ENCODE data around the gene SLC10A7.

The SLC10A7 gene

GRCh38 chr4:146211440-146211839, 310.3 kb downstream of the SLC10A7 start:
- Histone ChIP-seq H3K4me2 (ENCODE audit: low read depth, low read length) (no peak overlapping the region), H3K4me3 (ENCODE audit: low read length) (no peak overlapping the region), H3F3A (ENCODE audit: insufficient read depth, low read length) (no peaks in the 10 kb centered on the region), H3K27me3 (replicated peaks; ENCODE audit: insufficient read depth, low read length) (no peaks in the 10 kb centered on the region), H3K36me3 (replicated peaks; ENCODE audit: insufficient read depth, low read length) (no peaks in the 10 kb centered on the region), H2AFZ (ENCODE audit: low read length) (no peak overlapping the region), H4K20me1 (ENCODE audit: insufficient read depth, low read length) (no peaks in the 10 kb centered on the region), H3K4me1 (ENCODE audit: low read length) (no peaks in the 10 kb centered on the region), H3K79me2 (ENCODE audit: low read length) (no peaks in the 10 kb centered on the region), H3K9me2 (replicated peaks; ENCODE audit: insufficient read depth, low read length) (no peaks in the 10 kb centered on the region), H3K9me3 (replicated peaks; ENCODE audit: insufficient read depth, low read length) (no peaks in the 10 kb centered on the region), H3K27ac (ENCODE audit: low read length) (no peak overlapping the region), H3K9ac (ENCODE audit: low read length) (no peak overlapping the region)
- no peak for DNase-seq
- TF ChIP-seq EZH2phosphoT487 (IDR thresholded peaks at IDR 0.05; ENCODE audit: low read length) (no peak), CTCF (IDR thresholded peaks at IDR 0.05; ENCODE audit: low read length) (no peak), EZH2 (optimal IDR thresholded peaks at IDR 0.05; ENCODE audit: low read depth, low read length) (no peak)

- TF ChIP-seq CTCF (IDR thresholded peaks at IDR 0.05; ENCODE audit: low read length) = no peak
- TF ChIP-seq EZH2phosphoT487 (IDR thresholded peaks at IDR 0.05; ENCODE audit: low read length) = no peak
- no peak for TF ChIP-seq EZH2 (optimal IDR thresholded peaks at IDR 0.05; ENCODE audit: low read depth, low read length)
- Histone ChIP-seq H3K27ac (ENCODE audit: low read length) (no peak overlapping the region), H3F3A (ENCODE audit: insufficient read depth, low read length) (no peaks in the 10 kb centered on the region), H3K4me3 (ENCODE audit: low read length) (no peak overlapping the region), H3K9me2 (replicated peaks; ENCODE audit: insufficient read depth, low read length) (no peaks in the 10 kb centered on the region), H2AFZ (ENCODE audit: low read length) (no peak overlapping the region), H3K79me2 (ENCODE audit: low read length) (no peaks in the 10 kb centered on the region), H3K36me3 (replicated peaks; ENCODE audit: insufficient read depth, low read length) (no peaks in the 10 kb centered on the region), H4K20me1 (ENCODE audit: insufficient read depth, low read length) (no peaks in the 10 kb centered on the region), H3K4me1 (ENCODE audit: low read length) (no peaks in the 10 kb centered on the region), H3K27me3 (replicated peaks; ENCODE audit: insufficient read depth, low read length) (no peaks in the 10 kb centered on the region), H3K4me2 (ENCODE audit: low read depth, low read length) (no peak overlapping the region), H3K9me3 (replicated peaks; ENCODE audit: insufficient read depth, low read length) (no peaks in the 10 kb centered on the region), H3K9ac (ENCODE audit: low read length) (no peak overlapping the region)
- no peak for DNase-seq
These were observed 310.9 kb downstream of the SLC10A7 start for GRCh38 chr4:146210890-146211289.

- Histone ChIP-seq H4K20me1 (ENCODE audit: insufficient read depth, low read length) (no peaks in the 10 kb centered on the region), H3K27me3 (replicated peaks; ENCODE audit: insufficient read depth, low read length) (no peaks in the 10 kb centered on the region), H2AFZ (ENCODE audit: low read length) (no peak overlapping the region), H3K9me3 (replicated peaks; ENCODE audit: insufficient read depth, low read length) (no peaks in the 10 kb centered on the region), H3K4me2 (ENCODE audit: low read depth, low read length) (no peak overlapping the region), H3K9ac (ENCODE audit: low read length) (no peak overlapping the region), H3F3A (ENCODE audit: insufficient read depth, low read length) (no peaks in the 10 kb centered on the region), H3K79me2 (ENCODE audit: low read length) (no peaks in the 10 kb centered on the region), H3K27ac (ENCODE audit: low read length) (no peak overlapping the region), H3K4me3 (ENCODE audit: low read length) (no peak overlapping the region), H3K4me1 (ENCODE audit: low read length) (no peaks in the 10 kb centered on the region), H3K9me2 (replicated peaks; ENCODE audit: insufficient read depth, low read length) (no peaks in the 10 kb centered on the region), H3K36me3 (replicated peaks; ENCODE audit: insufficient read depth, low read length) (no peaks in the 10 kb centered on the region)
- DNase-seq = no peak
- TF ChIP-seq CTCF (IDR thresholded peaks at IDR 0.05; ENCODE audit: low read length) = no peak
- no peak for TF ChIP-seq EZH2 (optimal IDR thresholded peaks at IDR 0.05; ENCODE audit: low read depth, low read length)
- TF ChIP-seq EZH2phosphoT487 (IDR thresholded peaks at IDR 0.05; ENCODE audit: low read length) = no peak
These were observed 314.3 kb downstream of the SLC10A7 start for GRCh38 chr4:146207410-146207809.
